ENCODE measurements around the gene TCEA2. TPM values are rescaled to one million over a fixed set of nuclear protein-coding genes. Genes with fewer than 3 reads are reported as not detected.
"Not testable (repeated sequence)": the region's sequence is repeated elsewhere in the genome, so short reads cannot be mapped to it uniquely, and the experiment has no call there.

TCEA2 gene
- total RNA-seq, 1 donor from 2014 or later = 49.2 TPM

DNA sequence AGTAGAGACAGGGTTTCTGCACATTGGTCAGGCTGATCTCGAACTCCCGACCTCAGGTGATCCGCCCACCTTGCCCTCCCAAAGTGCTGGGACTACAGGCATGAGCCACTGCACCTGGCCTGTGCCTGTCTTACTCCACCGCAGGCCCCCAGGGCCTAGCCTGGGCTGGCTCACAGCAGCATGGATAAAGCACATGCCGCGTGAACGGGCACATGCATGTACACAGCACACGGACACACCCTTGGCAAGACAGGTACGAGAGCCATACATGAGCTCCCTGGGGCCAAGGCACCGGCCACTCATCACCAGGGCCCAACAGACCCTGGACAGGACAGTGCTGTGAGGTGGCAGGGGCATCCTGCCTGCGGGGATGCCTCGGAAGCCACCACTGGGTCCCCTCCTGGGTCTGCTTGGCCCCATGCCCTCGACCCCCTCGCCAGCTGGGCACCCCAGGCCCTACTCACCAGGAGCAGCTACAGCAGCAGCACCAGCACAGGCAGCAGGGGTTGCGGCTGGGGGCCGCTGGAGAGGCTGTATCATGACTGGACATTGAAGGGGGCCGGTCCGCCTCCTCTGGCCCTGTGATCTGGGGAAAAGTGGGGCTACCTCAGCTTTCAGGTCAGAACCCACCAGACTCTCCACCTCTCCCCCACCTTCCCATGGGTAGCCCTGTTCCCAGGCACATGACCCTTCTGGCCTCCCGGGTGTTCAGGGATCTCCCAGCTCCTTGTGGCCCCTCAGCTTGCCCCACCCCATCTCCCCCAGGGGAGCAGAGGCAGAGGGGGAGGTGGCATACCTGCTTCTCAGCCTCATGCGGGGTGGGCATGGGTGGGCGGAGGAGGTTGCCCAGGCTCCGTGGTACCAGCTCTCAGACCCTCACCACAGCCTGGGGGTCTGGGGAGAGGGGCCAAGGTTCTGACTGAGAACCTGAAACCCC is 13.3 kb downstream of the TCEA2 start:
- ATAC-seq (no peak), DNase-seq (ENCODE audit: low spot score) (no peak)

DNA sequence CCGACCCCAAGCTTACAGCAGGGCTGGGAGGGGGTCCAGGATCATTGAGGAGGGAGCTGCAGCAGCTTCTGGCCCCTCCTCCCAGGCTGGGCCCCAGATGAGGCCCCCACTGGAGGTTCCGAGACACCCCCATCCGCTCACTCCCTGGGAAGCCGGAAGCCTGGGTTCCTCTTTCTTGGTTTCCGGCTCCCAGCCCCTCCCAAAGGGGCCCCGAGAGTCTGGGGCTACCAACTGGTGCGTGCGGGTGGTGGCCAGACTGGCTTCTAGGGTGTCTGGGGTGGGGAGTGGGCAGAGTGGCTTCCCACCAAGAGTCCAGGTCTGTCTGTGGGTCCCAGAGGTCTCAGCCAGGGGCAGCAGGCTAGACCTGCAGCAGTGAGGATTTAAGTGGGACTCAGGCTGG is 14.1 kb downstream of the TCEA2 start:
- DNase-seq (ENCODE audit: low spot score) (no peak), ATAC-seq (no peak)

DNA sequence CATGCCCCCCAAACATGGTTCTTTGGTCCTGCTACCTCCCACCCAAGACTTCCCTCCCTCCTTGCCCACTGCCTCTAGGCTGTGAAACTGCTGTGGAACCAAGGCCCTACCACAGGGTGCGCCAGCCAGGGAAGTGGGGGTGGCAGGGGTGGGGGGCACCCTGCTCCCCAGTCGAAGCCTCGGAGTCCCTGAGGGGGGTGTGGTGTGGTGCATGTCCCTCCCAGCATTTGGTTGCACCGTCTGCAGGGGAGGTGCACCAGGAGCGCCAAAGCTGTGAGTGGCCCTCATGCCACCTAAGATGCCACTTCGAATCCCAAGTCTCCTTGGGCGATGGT is 14.5 kb downstream of the TCEA2 start:
- no peak for DNase-seq (ENCODE audit: low spot score)
- ATAC-seq = no peak

DNA sequence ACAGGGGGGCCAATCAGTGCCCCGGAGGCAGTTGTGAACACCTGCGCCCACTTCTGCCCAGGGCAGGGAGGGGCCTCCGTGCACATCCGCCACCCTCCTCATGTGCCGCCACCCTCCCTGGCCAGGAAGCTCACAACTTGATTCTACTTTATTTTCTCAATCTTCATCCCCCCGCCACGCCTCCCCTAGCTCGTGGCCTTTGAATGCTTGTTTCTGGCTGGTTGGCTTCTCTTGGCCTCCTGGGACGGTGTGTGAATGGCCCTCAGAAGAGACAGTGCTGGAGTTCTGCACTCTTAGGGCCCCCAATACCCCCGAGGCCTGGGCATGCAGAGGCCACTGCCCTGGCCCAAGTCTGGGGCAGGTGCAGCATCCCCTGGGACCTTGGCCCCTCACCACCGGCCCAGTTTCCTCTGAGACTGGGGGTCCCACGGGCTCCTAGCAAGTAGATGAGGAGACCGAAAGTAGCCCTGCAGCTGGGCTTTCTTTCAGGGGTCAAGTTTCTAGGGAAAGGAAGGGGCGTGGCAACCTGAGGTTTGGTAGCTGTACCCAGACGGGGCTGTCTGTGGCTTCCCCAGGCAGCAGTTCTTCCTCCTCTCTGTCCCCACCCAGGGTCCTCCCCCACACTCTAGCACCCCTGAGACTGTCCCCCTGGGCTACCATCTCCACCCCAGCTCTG is 15.0 kb downstream of the TCEA2 start:
- no peak for DNase-seq (ENCODE audit: low spot score)
- no peak for ATAC-seq

DNA sequence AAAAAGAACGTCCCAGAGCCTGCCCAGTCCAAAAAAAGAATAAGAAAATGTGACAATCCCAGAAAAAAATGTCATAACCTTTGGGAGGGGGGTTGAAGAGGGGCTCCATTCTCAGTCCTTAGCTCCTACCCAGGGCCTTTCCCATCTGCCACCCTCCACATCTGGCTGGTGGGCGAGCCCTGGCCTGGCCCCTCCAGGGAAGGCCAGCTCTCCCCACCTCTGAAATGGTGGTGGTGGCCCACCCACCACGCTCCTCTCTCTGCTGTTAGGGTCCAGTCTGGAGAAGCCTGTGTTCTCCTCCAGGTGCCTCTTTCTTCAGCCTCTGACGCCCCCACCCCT is 15.9 kb downstream of the TCEA2 start:
- no peak for ATAC-seq

DNA sequence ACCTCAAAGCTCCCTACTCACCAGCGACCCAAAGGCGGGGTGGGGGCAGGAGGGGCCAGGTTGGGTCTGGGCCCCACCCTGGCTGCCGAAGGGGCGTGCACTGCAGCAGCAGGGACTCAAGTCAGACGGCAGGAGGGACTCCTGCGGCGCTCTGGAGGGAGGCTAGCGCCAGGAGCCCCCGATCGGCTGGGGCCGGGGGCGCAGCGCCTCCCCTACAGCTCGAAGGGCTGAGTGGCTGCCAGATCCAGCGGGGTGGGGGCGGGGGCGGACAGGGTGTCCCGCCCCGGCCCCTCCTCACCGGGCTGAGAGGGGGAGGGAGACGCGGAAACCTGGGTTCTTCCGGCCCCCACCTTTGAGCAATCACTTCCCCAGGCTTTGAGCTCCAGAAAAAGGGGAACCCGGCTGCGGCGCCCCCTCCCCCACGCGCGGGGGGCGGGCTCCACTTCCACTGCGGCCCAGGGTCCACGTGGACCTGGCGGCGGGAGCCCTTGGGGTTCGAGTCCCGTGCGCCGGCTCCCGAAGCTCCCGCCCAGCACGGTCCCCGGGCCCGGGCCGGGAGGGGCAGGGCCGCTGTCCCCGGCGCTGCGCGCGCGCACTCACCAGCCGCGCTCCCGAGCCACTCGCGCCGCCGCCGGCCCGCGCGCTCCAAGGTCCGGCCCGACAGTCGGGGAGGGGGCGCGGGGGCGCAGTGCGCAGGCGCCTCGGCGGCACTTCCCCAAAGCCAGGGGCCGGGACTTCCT is 16.4 kb downstream of the TCEA2 start, which contains the start of gene RGS19:
RGS19 (minus strand) TSS at position 246 of the 740 bp plus-strand sequence. CDS start 2,632 bp downstream, outside the sequence.
- DNase-seq (ENCODE audit: low spot score) = peak; percentile 72

More for the DNA sequence above, 15.9 kb downstream of the TCEA2 start:
- DNase-seq (ENCODE audit: low spot score) = no peak

DNA sequence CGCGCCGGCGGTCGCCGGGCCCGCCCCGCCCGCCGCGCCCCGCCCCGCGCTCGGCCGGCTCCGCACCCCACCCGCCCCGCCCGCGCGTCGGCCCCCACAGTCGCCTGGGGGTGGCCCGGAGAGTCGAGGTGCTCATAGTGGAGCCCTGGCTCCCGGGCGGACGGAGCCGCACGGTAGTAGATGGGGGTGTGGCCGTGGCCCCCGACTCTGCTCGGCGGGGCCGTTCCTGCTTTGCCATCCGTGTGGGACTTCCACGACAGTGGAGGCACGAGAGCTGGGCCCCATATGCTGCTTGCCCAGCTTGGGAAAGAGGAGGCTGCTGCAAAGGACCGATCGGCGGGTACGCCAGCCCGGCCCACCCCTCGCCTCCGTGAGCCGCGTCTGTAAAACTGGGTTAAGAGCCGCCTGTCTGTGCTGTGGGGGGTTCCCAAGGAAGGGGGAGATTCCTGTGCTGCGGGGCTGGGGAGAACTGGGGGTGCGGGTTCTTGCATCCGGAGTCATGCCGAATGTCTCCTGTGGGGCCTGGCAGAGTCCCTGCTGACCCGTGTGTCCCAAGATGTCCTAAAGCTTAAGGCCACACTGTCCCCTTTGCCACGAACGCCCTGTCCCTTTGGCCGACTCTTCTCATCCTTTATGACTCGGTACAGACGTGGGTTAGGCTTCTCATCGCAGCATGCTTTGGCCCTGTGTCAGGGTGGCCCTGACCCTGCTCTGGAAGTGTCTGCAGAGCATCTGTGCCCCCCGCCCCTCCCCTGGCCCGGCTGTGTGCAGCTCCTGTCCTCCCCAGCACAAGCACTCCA is 17.2 kb downstream of the TCEA2 start, which contains the start of gene OPRL1:
OPRL1 (plus strand) TSS at position 70 of the 800 bp plus-strand sequence. CDS start 12,639 bp downstream, outside the sequence.
- no peak for ATAC-seq
- no peak for DNase-seq (ENCODE audit: low spot score)

More for the DNA sequence above, 16.4 kb downstream of the TCEA2 start, which contains the start of gene RGS19:
- ATAC-seq = peak; percentile 66

DNA sequence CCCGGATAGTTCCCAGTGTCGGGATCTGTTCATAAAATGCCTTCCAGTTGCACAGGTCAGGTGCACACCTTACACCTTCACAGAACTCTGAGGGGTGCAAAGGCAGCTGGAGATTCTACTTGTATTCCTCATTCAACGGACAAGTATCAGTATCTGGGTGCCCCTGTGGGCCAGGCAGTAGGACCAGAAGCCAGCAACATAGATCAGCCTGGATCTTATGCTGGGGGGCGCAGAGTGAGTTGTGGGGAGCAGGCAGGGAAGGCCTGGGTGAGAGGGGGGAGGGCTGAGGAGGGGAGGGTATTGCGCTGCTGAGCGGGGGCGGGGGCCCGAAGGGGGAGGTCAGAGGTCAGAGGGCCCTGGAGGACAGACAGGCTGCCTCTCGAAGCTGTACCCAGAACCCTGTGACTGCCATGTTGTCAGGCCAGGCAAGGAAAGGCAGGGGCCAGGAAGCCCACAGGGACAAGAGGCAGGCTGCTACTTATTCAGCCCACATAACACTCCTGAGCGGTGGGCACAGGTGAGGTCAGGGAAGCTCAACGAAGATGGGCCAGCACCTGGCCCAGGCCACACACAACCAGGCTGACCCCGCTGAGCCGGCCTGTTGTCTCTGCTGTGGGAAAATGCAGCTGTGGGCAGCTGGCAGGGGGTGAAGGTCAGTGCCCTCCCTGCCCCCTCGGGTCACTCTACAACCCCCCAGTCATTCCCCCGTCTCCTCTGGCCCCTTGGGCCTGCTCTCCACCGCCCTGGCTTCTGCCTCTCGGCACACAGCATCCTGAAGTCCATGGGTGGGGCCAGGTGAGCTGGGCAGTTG is 18.0 kb downstream of the TCEA2 start:
- ATAC-seq = no peak
- no peak for DNase-seq (ENCODE audit: low spot score)

DNA sequence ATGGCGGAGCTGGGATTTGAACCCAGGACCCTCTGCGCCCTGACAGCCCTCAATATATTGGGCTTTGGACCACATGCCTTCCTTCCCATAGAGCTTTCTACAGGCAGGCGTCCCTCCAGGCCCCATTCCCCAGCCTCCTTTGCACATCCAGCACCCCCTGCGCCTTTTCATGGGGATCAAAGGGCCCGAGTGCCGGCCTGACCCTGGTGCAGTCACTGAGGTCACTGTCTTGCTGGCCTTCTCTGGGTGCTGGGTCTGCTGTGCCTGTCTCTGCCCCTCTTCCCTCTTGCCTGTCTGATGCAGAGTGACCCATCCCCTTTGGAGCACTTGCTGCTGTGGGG is 18.6 kb downstream of the TCEA2 start:
- ATAC-seq (no peak), DNase-seq (ENCODE audit: low spot score) (no peak)

DNA sequence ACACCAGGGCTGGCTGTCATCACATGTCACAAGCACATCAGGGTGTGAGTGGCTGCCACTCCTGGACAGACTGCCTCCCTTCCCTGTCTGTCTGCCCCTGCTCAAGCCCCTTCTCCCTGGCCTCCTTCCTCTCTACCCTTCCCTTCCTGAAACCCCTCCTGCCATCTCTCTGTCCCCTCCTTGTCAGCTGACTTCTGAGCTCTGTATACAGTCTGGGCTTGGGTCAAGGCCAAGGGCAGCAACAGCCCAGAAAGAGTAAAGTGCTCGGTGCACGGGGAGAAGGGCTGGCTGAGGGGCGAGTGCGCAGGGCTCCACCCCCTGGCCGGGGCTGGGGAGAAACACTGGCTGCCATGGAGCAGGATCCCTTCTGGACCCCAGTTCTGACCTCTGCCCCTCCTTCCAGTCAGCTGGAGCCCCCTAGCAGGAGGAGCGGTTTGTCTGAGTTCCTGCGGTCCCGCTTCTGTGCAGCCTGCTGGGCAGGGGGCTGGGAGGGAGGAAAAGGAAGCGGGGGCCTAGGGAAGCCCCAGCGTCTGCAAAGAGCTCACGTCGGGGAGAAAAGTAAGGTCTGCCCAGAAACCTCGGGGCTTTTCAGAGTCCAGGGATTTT is 19.2 kb downstream of the TCEA2 start:
- DNase-seq (ENCODE audit: low spot score) = no peak
- no peak for ATAC-seq

DNA sequence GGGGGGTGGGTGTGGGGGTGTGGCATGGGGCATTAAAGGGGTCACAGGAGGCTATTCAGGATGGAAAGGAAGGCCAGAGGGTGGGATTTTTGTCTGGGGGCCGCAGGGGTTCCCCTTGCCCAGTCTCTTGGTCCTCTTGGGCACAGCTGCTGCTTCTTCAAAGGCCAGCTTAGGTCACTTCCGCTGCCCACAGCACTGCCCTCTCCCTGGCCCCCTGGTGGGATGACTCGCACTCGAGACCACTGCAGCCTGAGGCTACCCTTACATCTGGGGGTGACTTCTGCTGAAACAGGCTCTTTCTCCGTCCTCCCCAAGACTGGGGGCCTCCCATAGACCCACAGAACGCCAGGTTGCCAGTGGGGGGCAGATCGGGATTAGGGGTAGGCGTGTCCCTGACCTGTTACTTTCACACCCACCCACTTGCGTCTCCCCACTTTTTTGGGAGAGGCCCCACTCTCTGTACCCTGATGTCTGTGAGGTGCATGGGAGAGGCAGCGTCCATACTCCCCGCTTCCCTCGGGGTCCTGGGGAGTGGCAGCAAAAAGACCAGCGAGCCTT is 19.9 kb downstream of the TCEA2 start:
- ATAC-seq (no peak), DNase-seq (ENCODE audit: low spot score) (no peak)

DNA sequence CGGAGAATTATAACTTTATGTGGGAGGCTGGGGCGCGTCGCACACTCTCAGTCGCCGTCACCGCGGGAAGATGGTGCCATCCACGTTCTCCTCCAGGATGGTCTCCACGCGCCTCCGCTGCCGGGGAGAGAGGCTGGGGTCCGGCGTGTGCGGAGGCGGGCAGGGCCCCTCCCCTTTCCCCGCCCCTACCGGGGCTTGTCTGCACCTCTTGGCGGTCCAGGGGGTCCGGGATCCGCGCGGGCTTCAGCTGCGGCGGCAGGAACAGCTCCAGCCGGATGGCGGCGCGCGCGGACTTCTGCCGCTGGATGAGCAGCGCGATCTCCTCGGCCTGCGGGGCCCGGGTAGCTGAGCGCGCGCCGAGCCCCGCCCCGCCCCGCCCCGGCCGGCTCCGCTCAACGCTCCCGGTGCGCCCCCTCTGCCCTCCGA is 20.4 kb downstream of the TCEA2 start:
- ATAC-seq (peak; percentile 73), DNase-seq (ENCODE audit: low spot score) (peak; percentile 74)

DNA sequence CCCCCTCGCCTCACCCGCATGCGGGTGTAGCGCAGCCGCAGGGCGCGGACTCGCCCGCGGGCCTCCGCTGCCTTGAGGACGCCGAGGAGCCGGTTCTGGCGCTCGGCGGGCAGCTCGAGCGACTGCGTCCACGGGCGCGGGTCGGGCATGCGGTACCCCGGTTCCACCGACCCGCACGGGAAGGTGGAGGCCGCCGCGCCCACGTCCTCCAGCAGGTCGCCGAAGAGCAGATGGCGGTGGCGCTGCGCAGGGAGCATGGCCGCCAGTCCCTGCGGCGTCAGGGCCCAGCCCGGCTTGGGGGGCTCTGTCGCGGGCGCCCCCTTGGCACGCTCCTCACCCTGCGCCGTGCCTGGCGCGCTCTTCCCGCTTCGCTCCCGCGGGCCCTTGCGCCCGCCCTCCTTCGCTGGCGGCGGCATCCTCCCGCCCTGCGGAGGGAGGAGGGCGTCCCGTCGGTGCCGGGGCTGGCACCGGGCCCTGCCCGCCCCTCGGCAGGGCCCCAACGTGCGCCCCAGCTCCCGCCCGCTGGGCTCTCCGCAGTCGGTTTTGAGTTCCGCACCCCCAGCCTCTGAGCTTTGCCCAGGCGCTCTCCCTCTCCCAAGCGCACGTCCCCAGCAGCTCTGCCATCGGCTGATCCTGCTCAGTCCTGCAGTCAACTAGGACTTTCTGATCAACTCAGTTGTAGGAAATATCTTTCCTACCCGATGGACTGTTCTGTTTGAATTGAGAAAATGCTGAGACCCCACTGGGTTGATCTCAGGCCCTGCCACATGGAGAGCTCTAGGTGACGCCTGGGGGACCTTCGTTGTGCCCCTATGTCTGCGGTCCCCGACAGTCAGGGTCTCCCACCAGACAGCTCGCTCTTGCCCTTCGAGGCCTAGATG is 21.0 kb downstream of the TCEA2 start, which contains the start of gene LKAAEAR1:
LKAAEAR1 (minus strand) TSS at position 595 of the 881 bp plus-strand sequence; CDS start at position 416, 179 bp downstream.
- ATAC-seq (no peak), DNase-seq (ENCODE audit: low spot score) (no peak)

DNA sequence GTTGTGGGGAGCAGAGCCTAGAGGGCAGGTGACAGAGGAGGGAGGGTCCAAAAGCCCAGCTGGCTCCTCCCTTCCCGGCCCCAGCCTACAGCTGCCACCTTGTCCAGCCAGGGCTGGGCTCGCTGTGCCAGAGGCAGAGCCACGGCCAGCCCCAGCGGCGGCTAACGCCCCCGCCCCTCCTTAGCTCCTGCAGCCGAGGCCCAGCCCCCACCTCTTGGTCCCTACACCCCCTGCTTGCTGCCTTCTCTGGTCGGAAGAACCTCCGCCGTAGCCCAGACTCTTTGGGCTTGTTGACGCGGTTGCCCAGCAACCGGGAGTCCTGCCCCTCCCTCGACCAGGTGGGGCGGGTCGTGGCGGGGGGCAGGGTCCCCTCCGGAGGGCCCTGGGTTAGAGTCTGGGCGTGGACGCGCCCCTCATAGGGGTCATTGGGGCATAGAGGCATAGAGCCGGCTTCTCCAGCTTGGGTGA is 21.7 kb downstream of the TCEA2 start:
- ATAC-seq = no peak
- DNase-seq (ENCODE audit: low spot score) = no peak

DNA sequence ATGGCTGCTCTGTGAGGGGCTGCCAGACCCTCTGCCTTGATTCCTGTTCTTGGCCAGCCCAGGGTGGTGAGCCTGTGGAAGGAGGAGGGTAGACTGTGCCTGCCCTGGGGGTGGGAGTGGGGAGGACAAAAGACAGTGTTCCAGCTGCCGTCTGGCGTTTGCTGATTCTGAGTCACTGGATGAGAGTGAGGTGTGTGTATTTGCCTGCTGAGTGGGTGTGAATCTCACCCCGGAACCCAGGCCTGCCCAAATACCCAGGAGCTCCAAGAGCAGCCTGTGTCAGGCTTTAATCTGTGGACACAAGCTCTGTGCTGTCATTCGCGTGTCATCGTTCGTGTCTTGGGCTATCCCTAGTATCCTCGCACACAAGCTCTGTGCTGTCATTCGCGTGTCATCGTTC is 23.8 kb downstream of the TCEA2 start:
- ATAC-seq = no peak
- DNase-seq (ENCODE audit: low spot score) = no peak

DNA sequence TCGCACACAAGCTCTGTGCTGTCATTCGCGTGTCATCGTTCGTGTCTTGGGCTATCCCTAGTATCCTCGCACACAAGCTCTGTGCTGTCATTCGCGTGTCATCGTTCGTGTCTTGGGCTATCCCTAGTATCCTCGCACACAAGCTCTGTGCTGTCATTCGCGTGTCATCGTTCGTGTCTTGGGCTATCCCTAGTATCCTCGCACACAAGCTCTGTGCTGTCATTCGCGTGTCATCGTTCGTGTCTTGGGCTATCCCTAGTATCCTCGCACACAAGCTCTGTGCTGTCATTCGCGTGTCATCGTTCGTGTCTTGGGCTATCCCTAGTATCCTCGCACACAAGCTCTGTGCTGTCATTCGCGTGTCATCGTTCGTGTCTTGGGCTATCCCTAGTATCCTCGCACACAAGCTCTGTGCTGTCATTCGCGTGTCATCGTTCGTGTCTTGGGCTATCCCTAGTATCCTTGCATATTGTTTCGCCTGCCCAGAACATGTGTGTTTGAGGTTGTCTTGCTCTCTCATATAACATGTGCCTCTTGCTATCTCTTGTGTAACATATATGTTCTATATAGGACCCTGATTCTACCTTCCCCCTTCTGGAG is 24.3 kb downstream of the TCEA2 start:
- ATAC-seq = not testable (repeated sequence)

DNA sequence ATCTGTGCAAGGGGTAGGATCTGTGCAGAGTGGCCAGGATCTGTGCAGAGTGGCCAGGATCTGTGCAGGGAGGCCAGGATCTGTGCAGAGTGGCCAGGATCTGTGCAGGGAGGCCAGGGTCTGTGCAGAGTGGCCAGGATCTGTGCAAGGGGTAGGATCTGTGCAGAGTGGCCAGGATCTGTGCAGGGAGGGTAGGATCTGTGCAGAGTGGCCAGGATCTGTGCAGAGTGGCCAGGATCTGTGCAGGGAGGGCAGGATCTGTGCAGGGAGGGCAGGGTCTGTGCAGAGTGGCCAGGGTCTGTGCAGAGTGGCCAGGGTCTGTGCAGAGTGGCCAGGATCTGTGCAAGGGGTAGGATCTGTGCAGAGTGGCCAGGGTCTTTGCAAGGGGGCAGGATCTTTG is 25.6 kb downstream of the TCEA2 start:
- ATAC-seq; DNase-seq (ENCODE audit: low spot score): not testable (repeated sequence)

More for the DNA sequence above, 24.3 kb downstream of the TCEA2 start:
- not testable (repeated sequence) for DNase-seq (ENCODE audit: low spot score)
